NCI-H69 (cell line): ENCODE data around the gene FNTB.
"Not testable (repeated sequence)": the region's sequence is repeated elsewhere in the genome, so short reads cannot be mapped to it uniquely, and the experiment has no call there.

ENCODE experiments used
- DNase-seq: peaks from one replicate; lab custom pipeline; 2025; lab: John Stamatoyannopoulos, UW

FNTB gene

DNA sequence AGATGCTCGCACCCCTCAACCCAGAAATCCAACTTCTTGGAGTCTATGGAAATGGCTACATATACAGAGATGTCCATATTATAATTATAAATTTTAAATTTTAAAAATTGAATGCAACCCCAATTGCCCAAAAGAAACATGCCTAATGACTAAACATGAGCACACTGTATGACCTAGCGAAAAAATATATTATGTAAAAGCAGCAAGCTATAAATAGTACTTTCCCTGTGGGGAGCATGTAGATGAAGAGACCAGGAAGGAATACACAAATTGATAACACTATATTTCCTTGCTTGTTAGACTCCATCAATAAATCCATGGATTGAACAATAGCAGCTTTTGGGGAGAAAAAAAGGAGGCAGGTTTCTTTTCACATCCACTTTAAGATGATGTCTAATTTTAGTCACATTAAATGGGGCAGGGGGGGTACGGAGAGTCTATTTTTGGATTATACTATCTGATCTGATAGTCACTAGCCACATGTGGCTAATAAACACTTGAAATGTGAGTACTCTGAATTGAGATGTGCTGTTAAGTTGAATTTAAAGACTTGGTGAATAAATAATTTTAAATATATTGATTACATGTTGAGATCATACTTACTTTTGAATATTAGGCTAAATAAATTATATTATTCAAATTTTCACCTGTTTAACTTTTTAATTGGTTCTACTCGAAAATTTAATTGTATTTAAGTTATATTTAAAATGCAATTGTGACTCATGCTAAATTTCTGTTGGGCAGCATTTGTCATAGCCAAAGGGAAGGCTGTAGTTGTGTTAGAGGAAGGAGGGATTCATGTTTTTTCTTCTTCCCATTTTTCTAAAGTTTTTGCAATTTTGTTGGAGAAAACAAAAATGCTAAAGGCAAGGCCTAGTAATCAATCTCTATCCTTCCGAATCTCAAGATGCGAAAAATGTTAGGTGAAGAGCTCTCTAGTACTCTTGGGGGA lies 98.1 kb downstream of the FNTB start:
- DNase-seq, result no peak

DNA sequence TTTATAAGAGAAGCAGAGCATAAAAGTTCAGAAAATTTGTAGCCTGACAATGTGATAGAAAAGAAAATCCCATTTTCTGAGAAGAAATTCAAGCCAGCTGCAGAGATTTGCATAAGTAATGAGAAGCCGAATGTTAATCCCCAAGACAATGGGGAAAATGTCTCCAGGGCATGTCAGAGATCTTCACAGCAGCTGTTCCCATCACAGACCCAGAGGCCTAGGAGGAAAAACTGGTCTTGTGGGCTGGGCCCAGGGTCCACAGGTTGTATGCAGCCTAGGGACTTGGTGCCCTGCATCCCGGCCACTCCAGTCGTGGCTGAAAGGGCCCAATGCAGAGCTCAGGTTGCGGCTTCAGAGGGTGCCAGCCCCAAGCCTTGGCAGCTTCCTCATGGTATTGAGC lies 100.0 kb downstream of the FNTB start:
- DNase-seq, result not testable (repeated sequence)

DNA sequence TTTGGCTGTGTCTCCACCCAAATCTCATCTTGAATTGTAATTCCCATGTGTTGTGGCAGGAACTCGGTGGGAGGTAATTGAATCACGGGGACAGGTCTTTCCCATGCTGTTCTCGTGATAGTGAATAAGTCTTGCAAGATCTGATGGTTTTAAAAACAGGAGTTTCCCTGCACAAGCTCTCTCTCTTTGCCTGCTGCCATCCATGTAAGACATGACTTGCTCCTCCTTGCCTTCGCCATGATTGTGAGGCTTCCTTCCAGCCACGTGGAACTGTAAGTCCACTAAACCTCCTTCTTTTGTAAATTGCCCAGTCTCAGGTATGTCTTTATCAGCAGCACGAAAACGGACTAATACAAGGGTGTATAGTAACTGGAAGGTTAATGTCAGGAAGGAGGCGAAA lies 101.1 kb downstream of the FNTB start:
- not testable (repeated sequence) for DNase-seq

DNA sequence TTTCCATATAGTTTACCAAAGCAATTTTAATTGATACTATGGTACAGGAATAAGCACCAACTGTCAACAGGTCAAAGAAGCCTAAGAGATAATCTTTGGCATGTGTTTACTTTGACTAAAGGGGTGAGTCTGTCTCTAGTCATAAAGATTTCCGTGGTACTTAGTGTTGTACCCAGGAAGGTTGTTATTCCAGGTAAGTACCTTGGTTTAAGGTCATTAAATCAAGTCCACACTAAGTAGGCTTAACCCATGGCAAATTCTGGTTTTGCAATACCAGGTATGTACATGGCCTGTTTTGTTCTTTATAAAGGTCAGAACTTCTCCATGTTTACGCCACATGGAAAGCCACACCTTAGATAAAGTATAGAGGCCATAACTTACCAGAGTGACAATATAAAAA lies 105.7 kb downstream of the FNTB start:
- no peak for DNase-seq

DNA sequence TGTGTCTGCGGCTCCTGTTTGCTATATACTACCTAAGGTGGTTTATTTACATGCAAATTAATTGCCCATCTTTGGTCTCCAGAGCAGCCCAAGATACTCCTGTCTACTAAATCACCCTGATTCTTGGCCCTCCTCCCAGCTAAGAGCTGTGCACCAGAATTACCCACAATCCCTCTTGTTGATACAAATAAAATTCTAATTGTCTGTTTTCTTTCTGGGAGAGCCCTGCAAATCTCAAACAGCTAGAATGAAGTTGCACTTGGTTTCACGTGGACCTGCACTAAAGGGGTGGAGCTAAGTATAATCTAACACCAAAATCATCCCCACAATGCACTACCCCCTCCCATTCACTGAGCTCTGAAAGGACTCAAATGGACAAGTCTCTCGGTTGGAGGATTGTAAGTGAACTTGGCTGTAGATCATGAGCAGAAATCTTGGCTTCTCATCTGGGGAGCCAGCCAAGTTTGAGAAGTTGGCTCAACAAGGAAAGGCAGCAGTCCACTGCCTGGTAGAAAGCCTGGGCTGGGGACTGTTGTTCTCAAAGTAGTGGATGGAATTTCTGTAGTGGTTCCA lies 109.0 kb downstream of the FNTB start:
- DNase-seq, result peak; percentile 16

DNA sequence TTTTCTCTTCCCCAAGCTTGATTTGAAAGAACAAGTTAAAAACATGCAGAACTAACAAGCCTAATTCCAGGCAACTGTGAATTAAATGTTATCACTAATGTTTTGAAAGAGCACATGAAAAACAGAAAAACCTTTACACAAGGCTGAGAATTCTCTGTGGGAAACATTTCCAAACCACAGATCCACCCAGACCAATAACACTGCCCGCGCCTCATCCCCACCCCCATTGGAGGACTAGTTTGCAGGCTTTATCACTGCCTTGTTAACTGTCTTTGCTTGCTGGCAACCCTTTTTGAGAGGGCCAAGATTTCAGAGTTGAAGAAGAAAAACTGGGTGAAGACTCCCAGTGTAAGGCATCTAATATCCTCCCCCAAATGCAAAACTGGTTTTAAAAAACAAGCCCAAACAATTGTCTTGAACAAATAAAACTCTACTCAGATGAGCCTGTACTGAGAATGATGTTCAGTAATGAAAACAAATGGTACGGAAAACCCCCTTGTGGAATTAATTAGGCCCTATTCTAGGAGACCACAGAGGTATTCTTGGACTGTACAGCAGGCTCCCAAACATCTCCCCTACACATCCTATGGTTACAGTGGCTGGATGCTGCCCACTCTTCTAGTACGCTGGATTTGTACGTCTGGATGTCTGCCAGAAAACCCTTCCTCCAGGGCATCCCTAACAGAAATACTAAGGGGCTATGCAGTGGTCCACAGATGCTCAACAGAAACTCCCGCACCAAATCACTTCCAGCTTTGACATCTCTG lies 109.8 kb downstream of the FNTB start:
- no peak for DNase-seq

DNA sequence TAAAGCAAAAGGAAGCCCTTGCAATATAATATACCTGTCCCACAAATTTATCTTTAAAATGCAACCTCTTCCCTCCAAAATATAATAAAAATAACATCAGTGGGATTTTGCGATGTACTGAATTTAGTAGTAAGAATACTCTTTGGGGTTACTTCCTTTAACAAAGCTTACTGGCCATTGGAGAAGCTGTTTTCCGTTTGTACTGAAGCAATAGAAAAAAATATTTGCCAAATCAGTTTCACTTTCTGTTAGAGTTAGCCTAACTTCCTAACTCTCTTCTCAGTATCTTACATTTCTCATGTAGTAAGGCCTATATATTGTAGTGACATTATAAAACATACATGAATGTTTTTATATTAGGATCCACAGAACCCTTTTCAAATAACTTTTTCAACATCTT lies 111.9 kb downstream of the FNTB start:
- no peak for DNase-seq

DNA sequence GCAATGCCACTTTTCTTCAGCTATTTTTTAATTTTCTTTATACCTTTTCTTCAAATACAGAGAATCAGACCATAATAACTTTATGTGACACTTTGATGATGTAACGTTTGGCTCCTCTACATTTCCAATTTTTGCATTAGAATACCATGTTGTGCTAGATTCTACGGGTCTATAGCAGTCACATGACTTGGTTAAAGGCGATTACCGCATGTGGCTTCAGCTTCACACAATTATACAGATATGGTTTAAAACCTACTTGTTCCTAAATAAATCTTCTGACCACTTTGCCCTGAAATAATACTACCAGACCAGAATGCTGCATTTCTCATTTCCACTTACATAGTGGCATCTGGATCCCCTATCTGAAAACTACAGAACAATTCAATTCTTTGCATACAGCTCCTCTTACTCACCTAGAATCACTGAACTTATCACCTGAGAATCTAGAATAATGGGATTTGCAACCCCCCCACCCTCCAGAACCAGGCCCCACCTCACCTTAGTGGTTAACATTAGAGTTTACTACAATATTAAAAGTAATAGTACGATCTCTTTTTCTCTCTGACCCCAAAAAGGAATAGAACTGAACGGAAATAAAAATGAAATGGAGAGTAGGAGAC lies 114.3 kb downstream of the FNTB start:
- no peak for DNase-seq

DNA sequence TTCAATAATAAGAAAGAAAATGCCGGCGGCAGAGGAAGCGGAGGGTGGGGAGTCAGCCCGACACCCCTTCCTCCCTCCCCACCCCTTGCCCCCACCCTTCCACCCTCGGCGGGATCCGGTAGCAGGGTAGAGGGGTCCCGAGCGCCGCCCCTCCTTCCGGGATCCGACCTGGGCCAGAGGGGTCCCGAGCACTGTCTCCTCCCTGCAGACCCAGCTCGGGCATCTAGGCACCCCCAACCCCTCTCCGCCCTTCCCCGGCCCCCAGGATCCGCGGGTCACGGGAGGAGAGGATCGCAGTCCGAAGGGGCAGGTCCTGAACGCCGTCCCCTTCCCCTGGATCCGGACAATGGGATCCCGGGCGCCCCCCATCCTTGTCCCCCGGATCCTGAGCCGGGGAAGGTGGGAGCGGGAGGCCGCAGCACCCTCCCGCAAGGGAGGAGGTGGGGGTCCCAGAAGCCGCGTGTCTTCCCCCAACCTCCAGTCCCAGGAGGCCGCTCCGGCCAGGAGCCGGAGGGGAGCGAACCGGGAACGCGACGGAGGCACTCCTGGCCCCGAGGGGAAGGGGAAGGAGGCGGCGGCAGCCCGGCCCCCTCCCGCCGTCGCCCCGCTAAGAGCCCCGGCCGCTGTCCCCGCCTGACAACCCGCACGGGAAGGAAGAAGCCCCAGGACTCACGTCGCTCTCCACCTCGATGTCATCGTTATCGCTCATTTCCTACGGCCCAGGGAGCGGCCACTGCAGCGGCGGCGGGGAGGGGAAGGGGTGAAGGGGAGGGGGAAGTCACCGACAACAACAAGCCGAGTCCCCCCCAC lies 115.1 kb downstream of the FNTB start:
- DNase-seq, result peak; percentile 36

DNA sequence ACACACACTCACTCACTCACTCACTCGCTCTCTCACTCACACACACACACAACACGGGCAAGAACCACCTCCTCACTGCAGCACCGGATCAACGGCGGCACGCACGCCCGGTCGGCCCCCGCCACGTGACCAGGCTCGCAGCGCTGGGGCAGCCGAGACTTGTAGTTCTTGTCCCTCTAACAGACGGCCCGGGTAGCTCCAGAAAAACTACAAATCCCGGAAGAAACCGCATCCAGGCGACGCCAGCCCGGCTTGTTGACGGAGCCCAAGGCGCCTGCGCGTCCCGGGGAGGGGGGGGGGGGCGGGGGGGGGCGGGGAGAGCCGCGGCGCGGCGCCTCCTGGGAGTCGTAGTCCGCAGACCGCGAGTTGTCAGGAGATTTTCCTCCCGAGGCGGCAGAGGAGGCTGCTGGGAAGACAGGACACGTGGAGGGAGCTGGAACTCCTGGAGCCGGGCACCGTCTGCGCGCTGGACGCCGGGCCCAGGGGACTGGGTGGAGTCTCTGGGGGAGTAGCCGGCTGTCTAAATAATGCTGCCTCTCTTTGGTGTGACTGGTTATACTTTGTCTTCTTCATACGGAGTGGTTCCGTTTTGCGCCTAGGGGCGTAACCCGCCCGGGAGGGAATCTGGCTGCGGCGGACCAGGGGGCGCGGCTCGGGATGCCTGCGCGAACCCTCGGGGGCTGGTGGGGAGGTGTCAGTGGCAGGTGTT lies 115.9 kb downstream of the FNTB start, which contains the start of gene MAX:
MAX (minus strand) TSS at position 77 of the 709 bp plus-strand sequence. CDS start 178 bp downstream, outside the sequence.
- DNase-seq, result peak; percentile 100

DNA sequence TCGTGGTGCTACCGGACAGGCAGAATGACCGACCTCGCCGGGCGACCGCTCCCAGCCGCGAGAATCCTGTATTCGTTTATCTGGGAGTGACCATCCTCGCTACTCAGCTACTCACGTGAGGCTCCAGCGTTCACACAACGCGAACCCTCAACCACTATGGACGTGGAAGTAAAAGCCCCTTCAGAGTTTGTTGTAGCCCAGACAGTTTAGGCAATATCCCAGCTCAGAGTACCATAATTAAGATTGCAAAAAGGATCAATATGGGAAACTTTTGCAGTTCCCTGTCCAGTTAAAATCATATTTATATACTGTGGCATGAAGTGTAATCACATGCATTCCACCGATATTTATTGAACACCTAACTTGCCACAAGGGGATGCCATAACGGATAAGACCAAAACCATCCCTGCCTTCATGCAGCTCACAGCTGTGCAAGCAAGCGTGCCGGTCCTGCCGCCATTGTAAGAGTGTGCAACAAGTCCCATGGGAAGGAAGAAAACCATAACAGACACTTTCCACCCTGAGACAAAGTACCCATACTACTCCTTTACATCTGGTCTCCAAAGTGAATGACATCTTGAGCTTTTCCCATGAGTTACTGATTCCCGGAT lies 116.6 kb downstream of the FNTB start:
- DNase-seq, result peak; percentile 70

DNA sequence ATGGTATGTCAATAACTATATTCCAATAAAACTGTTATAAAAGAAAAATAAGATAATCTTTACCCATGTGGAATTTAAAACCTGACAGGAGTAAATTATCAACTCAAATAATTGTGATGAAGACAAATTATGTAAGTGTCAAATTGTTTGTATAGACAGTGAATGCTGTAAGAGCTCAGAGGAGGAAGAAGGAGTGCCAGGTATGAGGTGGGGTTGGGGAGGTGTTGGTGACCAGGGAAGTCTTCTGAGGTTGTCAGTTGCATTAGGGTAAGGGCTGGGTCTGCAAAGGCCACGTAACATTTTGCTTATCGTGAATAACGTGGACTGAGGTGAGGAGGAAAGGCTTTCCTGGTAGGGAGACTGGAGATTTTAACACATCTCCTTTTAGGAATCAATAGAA lies 118.1 kb downstream of the FNTB start:
- no peak for DNase-seq

DNA sequence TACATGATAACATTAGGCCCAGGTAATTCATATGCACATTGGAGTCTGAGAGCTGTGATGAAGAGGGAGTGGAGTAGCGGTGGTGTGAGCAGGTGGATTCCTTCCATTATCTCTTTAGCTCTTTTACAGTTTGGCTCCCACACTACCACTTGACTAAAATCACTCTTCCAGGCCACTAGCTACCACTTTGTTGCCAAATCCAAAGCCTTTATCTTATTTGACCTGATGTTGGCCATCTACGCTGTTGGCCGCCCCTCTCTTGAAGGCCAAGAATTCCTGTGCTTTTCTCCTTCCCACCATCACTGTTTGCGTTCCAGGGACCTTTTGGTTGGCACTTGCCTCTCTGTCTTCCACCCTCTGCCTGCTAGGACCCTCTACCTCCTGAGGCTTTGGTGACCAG lies 119.6 kb downstream of the FNTB start:
- DNase-seq, result no peak

DNA sequence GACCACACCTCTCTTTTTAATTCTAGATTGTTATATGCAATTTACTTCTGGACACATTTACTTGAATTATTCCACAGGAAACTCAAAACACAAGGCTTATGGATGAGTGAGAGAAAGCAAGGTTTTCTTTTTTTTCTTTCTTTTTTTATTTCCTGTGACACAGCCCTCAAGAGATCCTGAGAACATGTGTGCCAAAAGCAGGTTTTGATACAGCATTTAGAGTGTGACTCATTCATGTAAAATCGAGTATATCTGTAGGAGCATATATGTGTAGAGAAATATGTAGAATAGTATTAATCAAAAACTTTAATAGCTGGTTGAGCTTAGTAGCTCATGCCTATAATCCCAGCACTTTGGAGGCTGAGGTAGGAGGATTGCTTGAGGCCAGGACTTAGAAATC lies 120.0 kb downstream of the FNTB start:
- DNase-seq, result no peak

DNA sequence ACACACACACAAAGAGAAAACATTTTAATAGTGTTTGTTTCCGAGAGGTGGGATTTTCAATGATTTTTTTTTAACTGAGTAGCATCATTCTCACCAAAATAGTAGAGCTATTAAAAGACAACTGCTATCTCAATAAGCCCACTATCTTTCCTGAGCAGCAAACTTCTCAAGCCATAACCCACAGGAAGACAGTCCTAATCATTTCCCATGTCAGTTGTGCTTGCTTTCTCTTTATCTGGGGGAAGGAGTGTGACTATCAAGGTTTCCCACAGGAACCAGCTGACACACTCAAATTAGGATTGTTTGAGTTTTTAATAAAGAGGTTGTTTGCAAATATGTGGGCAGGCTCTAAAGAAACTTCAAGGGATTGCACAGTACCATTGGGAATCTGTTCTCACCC lies 120.5 kb downstream of the FNTB start:
- DNase-seq, result no peak

DNA sequence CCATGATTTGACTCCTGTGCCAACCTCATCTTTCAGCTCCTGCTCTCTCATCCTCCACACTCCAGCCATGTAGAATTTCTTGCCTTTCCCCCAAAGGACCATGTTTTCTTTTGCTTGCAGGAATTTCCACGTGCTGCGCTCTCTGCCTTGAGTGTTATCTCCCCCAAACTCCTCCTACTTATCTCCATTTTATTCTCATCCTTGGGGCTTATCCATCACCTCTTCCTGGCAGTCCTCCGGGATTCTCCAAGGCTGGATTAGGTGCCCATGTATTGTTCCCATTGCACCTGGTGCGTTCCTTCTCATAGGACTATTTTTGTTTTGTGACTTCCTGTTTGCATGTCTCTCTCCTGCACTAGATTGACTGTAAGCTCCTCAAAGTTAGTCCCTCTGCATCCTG lies 122.7 kb downstream of the FNTB start:
- no peak for DNase-seq

DNA sequence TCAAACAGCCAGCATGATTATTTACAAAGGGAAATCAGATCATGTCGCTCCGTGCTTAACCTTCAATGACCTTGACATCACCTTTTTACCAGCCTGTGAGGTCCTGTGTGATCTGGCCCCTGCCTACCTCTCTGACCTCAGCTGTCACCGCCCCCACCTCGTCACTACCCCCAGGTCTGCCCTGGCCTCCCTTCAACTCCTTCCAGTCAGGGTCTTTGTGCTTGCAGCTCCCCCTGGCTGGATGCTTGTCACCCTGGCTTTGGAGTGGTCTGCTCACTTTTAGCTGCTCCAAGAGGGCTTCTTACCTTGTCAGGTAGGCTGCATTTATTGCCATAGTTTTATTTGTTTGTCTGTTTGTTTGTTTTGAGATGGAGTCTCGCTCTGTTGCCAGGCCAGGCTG lies 123.8 kb downstream of the FNTB start:
- no peak for DNase-seq
